HG03108 (cell line): ENCODE measurements around the gene CD2BP2.
"Not testable (repeated sequence)": the region's sequence is repeated elsewhere in the genome, so short reads cannot be mapped to it uniquely, and the experiment has no call there.

Experiments used
- ATAC-seq: cut with Tn5 transposase; IDR thresholded peaks from one replicate; pipeline ENCODE4 v1.9.1; 2021; ENCODE audit warnings: moderate library complexity; ENCODE audit not compliant: unreplicated experiment

Gene CD2BP2

DNA sequence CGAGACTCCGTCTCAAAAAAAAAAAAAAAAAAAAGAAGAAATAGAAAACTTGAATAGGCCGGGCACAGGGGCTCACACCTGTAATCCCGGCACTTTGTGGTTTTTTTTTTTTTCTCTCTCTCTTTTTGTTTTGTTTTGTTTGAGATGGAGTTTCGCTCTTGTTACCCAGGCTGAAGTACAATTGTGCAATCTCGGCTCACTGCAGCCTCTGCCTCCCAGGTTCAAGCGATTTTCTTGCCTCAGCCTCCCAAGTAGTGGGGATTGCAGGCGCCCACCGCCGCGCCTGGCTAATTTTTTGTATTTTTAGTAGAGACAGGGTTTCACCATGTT, 11.7 kb downstream of the CD2BP2 start:
- not testable (repeated sequence) for ATAC-seq

DNA sequence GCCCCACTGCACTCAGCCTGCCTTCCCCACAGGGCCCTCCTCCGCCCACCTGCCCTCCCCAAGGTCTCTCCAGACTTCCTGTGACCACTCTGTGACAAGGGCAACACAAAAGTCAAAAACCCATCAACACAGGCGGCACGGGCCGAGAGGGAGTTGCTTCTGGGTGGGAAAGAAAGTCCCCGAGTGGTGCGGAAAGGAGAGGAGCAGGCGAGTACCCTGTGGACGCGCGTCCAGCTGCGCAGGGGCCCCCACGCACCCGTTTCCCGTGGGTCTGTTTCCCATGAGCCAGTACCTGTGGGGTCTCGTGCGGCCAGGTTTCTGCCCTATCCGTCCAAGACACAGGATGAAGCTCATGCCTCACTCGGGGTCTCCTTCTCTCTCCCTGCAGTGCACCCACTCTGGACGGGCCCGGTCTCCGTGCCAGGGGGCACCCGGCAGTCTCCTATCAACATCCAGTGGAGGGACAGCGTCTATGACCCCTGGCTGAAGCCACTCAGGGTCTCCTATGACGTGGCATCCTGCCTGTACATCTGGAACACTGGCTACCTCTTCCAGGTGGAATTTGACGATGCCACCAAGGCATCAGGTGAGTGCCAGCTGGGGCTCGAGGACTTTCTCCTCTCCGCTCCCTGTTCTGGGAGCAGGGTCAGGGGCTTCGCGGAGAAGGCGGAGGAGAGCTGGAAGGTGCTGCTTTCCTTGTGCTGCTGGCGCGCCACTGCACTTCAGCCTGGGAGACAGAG, 12.2 kb downstream of the CD2BP2 start:
- no peak for ATAC-seq

GRCh38 chr16:30341971-30342370, 13.1 kb downstream of the CD2BP2 start:
- ATAC-seq: not testable (repeated sequence)

- ATAC-seq: no peak
These were observed 14.5 kb downstream of the CD2BP2 start for GRCh38 chr16:30340621-30341020.

DNA sequence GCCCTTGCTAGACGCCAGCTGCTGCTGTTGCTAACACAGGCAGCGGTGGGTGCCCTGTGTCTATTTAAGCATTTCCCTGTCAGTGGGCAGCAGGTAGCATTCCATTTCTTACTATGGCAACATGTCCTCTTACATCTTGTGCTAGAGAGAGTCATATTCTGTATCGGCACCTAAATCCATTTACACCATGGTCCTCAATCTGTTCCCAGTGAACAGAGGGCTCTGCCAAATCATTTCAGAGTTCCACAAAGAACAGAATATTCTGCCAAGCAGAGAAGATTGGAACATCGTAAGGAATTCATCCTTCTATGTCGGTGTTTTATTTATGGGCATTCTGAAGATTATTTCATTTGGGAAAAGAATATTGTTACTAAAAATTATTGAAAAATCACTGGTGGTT, 16.4 kb downstream of the CD2BP2 start:
- not testable (repeated sequence) for ATAC-seq

DNA sequence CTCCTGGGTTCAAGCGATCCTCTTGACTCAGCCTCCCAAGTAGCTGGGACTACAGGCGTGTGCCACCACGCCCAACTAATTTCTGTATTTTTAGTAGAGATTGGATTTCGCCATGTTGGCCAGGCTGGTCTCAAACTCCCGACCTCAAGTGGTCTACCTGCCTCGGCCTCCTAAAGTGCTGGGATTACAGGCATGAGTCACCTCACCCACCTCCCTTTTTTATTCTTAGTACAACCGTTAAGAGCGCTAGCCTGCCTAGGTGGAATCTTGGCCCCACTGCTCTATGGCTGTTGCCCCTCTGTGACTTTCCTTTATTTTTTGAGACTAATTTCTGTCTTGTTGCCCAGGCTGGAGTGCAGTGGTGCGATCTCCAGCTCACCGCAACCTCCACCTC, 17.1 kb downstream of the CD2BP2 start:
- ATAC-seq: not testable (repeated sequence)

- ATAC-seq: peak; percentile 22
These were observed 19.3 kb downstream of the CD2BP2 start for GRCh38 chr16:30335598-30336474.

- peak; percentile 74 for ATAC-seq
These were observed 20.0 kb downstream of the CD2BP2 start for GRCh38 chr16:30335028-30335597.

DNA sequence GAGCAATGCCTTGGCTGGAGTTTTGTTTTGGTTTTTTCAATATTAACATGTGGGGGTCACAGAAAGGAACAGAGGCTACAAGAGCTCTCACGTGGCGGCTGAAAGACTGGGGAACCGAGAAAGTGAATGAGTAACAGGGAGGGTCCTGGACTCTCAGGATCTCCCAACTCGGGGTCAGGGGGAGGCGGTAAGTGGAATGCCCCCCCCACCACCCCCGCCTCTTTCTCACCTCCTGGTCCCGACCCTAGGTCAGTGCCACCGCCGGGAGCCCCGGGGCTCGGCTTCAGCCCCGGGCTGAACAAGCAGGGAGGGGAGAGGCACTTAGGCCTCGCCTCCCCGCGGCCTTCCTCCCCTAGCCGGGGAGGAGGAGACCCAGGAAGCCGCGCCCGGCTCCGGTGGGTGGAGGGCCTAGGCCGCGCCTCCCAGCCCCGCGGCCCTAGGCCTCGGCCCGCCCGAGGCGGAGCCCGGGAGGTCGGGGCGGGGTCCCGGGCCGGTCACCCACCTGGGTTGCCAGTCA, 20.6 kb downstream of the CD2BP2 start:
- peak; percentile 79 for ATAC-seq

GRCh38 chr16:30324220-30324619, 30.9 kb downstream of the CD2BP2 start:
- ATAC-seq: not testable (repeated sequence)

- ATAC-seq: not testable (repeated sequence)
These were observed 36.5 kb downstream of the CD2BP2 start for GRCh38 chr16:30318647-30319046.

DNA sequence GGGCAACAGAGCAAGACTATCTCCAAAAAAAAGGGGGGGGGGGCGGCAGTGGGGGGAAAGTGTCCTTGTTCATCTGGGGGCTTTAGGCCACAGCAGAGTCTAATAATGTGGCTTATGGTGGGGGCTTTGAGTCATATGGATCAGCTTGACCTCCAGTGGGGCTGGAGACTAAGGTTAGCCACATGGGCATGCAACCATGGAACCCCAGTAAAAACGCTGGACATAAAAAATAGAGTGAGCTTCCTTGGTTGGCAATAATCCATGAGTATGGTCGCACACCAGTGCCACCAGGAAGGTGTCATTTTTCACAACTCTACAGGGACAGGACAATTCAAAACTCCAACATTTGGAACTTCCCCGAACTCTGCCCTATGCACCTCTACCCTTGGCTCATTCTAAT, 44.2 kb downstream of the CD2BP2 start:
- ATAC-seq: not testable (repeated sequence)

DNA sequence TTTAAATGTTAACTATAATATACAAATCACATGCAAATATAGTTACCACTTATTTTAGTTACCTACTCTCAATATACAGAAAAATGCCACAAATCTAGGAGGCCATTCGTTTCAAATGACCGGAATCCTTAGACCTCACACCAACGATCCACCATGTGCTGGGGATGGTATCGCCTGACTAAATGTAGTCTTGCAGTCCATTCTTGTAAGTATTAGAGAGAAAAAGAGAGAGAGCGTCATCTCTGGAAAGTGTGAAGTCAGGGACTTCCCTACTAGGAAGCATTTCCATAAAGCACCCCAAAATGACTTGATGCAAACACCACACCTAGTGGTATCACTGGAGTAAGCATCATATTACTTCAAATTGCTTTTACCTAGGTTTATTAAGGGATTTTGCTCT, 45.9 kb downstream of the CD2BP2 start:
- ATAC-seq: not testable (repeated sequence)
